K562 (cell line): ENCODE measurements around the gene PDLIM7. TPM values are rescaled to one million over a fixed set of nuclear protein-coding genes. Genes with fewer than 3 reads are reported as not detected.
A peak's percentile ranks its signal among the peaks of the same experiment; 100 is the strongest.

Source experiments
- CREM ChIP-seq: IDR thresholded peaks from 2 replicates; pipeline ENCODE4 v1.6.1; 2014; ENCODE audit warnings: antibody characterized with exemption, low read depth
- HSF4 ChIP-seq: fragments of 250-450 bp; sonication (Bioruptor Pico); IDR thresholded peaks from 2 replicates; pipeline ENCODE4 v2.1.2; 2022; ENCODE audit warnings: mild to moderate bottlenecking, moderate library complexity, borderline replicate concordance
- MGA ChIP-seq: fragments of 450-650 bp; IDR thresholded peaks from 2 replicates; pipeline ENCODE4 v1.6.1; 2016; ENCODE audit warnings: mild to moderate bottlenecking, moderate library complexity
- NBN ChIP-seq: fragments of 450-650 bp; IDR thresholded peaks from 2 replicates; pipeline ENCODE4 v1.6.1; 2016; ENCODE audit warnings: low read depth, mild to moderate bottlenecking
- NR1H2 ChIP-seq: sonication (generic); formaldehyde crosslinking; IDR thresholded peaks from 2 replicates; pipeline ENCODE4 v1.4.0; 2020; ENCODE audit warnings: mild to moderate bottlenecking, missing genetic modification reagents
- PHB2 ChIP-seq: fragments of 450-650 bp; IDR thresholded peaks from 2 replicates; pipeline ENCODE4 v1.6.1; 2017; ENCODE audit warnings: low read depth
- SMARCB1 ChIP-seq: IDR thresholded peaks from 2 replicates; pipeline ENCODE4 v1.6.1; 2011; ENCODE audit warnings: improper control_type of control experiment, low read depth; ENCODE audit not compliant: insufficient read length
- ZNF655 ChIP-seq: fragments of 250-450 bp; sonication (Bioruptor Pico); IDR thresholded peaks from 2 replicates; pipeline ENCODE4 v1.5.0; 2021
- polyA plus RNA-seq, 8 experiments: library from polyadenylated mRNA; depleted of rRNA in 4 of 8; stranded (reverse) in 5 of 8; unstranded in 3 of 8; fragments of >200 nt; fragmentation: Nextera tagmentation in 2 of 8; fragmentation: Illumina TruSeq in 1 of 8; extraction: Ambion mirVana in 2 of 8; extraction: Trizol in 1 of 8; gene quantifications; 2 replicates each; pipeline versions ENCODE4 v1.2.1 to v1.2.3, GENCODE V29; 2011 to 2014; ENCODE audit warnings: inconsistent platforms in 1 of 8, missing spikeins in 1 of 8
- total RNA-seq, 7 experiments: library from RNA; depleted of rRNA in 6 of 7; stranded (reverse); fragments of >200 nt in 6 of 7; fragmentation: Illumina TruSeq in 2 of 7; extraction: Trizol in 2 of 7; gene quantifications; 2 replicates each; pipeline versions ENCODE4 v1.2.1 to v1.2.3, GENCODE V29; 2011 to 2021; ENCODE audit warnings: low replicate concordance in 1 of 7
- TF ChIP-seq, protein P1 (sequence below): fragments of 200-800 bp; sonication (Bioruptor generic); IDR thresholded peaks from 2 replicates; pipeline ENCODE4 v1.6.1; 2016; ENCODE audit warnings: missing genetic modification characterization, missing compliant biosample characterization

The PDLIM7 gene
- total and polyA plus RNA-seq, 9 of the 15 experiments (the other 6 are each of a cell fraction or from before 2014, with no cell fraction given): 2.1 to 124 (median 32.6) TPM

DNA sequence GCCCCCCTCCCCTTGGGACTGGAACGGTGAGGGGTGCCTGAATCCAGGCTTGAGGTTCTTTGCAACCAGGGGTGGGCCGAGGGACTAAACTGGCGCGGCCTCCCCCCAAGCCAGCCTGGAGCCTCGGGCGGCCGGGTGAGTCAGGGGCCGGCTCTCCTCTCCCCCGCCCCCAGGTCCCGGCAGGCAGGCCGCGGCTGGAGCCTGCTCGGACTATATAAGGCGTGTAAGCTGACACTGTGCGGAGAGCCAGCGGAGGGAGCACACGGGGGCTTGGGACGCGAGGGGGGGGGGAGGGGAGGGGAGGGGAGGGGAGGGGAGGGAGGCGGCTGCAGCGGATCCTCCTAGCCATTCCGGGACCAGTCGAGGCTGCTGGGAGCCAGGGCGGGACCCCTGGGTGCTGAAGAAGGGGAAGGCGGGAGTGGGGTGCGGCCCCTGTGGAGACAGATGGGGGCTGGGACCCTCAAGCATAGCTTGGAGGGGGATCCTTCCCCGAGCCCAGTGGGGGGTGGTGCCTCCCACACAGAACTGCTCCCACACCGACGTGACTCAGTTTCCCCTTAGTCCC, 595 bp downstream of the PDLIM7 start (continued):
- TF ChIP-seq MGA (no peak), CREM (peak; percentile 22; the same call in 1 of the 2 replicates), HSF4 (no peak), ZNF655 (CRISPR knock-in tag) (no peak), PHB2 (no peak), NR1H2 (CRISPR knock-in tag) (no peak), NBN (no peak), SMARCB1 (no peak)
- TF ChIP-seq, protein P1, sequence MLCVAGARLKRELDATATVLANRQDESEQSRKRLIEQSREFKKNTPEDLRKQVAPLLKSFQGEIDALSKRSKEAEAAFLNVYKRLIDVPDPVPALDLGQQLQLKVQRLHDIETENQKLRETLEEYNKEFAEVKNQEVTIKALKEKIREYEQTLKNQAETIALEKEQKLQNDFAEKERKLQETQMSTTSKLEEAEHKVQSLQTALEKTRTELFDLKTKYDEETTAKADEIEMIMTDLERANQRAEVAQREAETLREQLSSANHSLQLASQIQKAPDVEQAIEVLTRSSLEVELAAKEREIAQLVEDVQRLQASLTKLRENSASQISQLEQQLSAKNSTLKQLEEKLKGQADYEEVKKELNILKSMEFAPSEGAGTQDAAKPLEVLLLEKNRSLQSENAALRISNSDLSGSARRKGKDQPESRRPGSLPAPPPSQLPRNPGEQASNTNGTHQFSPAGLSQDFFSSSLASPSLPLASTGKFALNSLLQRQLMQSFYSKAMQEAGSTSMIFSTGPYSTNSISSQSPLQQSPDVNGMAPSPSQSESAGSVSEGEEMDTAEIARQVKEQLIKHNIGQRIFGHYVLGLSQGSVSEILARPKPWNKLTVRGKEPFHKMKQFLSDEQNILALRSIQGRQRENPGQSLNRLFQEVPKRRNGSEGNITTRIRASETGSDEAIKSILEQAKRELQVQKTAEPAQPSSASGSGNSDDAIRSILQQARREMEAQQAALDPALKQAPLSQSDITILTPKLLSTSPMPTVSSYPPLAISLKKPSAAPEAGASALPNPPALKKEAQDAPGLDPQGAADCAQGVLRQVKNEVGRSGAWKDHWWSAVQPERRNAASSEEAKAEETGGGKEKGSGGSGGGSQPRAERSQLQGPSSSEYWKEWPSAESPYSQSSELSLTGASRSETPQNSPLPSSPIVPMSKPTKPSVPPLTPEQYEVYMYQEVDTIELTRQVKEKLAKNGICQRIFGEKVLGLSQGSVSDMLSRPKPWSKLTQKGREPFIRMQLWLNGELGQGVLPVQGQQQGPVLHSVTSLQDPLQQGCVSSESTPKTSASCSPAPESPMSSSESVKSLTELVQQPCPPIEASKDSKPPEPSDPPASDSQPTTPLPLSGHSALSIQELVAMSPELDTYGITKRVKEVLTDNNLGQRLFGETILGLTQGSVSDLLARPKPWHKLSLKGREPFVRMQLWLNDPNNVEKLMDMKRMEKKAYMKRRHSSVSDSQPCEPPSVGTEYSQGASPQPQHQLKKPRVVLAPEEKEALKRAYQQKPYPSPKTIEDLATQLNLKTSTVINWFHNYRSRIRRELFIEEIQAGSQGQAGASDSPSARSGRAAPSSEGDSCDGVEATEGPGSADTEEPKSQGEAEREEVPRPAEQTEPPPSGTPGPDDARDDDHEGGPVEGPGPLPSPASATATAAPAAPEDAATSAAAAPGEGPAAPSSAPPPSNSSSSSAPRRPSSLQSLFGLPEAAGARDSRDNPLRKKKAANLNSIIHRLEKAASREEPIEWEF (CRISPR knock-in tag): no peak
